ENCODE data around the gene OTUD3.

The OTUD3 gene

DNA sequence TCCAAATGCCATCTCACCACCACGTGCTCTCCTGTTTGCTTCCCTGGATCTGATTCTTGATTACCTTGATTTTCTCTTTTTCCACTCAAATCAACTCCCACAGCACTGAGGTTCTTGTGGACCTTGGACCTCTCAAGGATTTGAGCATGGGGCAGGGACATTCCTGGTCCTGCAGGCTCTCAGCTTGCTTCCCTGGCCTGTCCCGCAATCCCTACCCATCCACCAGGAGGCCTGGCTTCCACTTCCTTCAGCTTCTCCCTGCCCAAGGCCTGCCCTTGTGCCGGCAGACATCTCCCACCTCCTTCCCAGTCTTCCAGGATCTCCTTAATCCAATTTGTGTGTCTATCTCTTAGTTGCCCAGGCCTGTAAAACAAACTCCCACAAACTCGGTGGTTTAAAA is 75.6 kb downstream of the OTUD3 start:
- DNase-seq: no peak

DNA sequence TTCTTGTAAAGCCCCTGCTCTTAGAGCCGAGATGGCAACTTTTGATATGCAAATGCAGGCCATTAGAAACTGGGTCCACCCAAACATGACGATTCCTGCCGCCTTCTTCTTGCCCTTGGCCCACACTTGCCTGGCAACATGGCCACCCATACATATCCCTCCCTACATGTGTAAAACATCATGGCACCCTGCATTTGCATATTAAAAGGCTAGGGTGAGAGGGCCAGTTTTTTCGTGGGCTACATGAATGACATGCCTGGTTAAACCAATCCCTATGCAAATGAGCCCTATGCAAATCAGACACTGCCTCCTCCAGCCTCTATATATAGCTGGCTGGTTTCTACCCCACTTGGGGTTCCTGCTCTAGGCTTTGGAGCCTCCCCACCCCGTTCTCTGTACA is 78.4 kb downstream of the OTUD3 start:
- no peak for DNase-seq
